ENCODE results near the gene MYO5C. TPM values are rescaled to one million over a fixed set of nuclear protein-coding genes. Genes with fewer than 3 reads are reported as not detected.

The MYO5C gene
- total and polyA plus RNA-seq, 2 of the 8 experiments (the other 6 are each of a cell fraction or from before 2014, with no cell fraction given): 8.2 to 26.7 TPM

DNA sequence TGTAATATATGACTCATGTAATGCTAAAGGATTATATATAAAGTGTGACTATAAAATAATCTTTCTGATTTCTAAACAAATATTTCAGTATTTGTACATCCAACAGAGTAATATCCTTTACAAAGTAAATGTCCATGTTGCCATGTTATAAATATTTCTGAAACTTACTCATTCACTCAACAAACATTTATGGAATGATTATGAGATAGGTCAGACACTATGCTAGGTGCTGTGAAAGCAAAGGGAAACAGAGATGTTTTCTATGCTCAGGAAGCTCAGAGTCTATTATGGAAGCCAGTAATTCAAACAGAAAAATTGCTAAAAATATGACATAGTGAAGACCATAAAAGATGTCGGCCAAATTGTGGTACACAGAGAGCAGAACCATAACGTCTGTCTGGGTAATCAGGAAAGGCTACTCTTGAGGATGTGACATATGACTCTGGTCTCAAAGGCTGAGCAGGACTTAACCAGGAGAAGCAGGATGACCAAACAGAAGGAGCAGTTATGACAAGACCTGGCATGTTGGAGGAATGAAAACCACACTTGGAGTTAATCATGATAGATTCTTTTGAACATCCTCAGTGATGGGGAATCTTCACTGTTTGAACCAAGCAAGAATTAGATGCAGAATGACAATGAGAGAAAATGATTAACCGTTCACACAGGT lies 39.0 kb upstream of the MYO5C start (continued):
- no peak for TF ChIP-seq PHF8 (conservative IDR thresholded peaks at IDR 0.05; ENCODE audit: low read depth, low read length)
- no peak for TF ChIP-seq TCF12 (IDR thresholded peaks at IDR 0.05; ENCODE audit: low read depth, low read length)
- TF ChIP-seq BACH1 (IDR thresholded peaks at IDR 0.05; ENCODE audit: low read length): no peak

Measured in H1 (cell line).